HG03108 (cell line): ENCODE results near the gene VSIR.

Experiments used
- ATAC-seq: cut with Tn5 transposase; IDR thresholded peaks from one replicate; pipeline ENCODE4 v1.9.1; 2021; ENCODE audit warnings: moderate library complexity; ENCODE audit not compliant: unreplicated experiment

VSIR gene

DNA sequence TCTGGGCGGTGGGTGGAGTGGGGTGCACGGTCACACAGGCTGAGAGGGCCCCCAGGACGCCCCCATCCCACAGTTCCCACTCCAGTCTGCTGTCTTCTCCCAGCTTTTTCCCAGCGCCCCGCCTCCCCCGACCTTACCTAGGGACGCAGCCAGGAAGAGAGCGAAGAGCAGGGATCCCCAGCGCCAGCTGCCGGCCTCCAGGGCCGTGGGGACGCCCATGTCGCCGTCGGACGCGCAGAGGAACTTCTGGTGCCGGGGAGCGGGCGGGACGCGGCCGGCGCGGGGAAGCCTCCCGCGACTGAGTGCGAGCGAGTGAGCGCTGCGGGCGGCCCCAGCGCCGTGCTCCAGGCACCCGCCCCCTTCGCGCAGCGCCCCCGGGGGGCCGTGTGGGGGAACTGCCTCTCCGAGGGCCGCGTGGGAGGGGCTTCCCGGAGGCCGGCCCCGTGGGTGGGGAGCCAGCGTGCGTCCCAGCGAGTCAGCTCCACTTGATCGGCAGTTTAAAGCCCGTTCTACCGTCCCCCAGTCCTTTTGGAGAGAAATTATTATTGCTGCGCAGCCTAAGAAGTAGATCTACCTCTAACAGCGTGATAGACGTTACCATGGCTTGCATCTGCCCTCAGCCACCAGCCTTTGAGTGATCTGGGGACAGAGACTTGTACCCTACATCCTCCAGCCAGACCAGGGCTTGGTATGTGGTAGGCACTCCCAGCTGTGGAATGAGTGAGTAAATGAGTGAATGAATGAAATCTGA, at the start of gene VSIR:
Gene VSIR, minus strand, starts transcription at position 300 of the 751 bp plus-strand sequence. Its CDS starts 81 bp downstream, at position 219.
- peak; percentile 59 for ATAC-seq

DNA sequence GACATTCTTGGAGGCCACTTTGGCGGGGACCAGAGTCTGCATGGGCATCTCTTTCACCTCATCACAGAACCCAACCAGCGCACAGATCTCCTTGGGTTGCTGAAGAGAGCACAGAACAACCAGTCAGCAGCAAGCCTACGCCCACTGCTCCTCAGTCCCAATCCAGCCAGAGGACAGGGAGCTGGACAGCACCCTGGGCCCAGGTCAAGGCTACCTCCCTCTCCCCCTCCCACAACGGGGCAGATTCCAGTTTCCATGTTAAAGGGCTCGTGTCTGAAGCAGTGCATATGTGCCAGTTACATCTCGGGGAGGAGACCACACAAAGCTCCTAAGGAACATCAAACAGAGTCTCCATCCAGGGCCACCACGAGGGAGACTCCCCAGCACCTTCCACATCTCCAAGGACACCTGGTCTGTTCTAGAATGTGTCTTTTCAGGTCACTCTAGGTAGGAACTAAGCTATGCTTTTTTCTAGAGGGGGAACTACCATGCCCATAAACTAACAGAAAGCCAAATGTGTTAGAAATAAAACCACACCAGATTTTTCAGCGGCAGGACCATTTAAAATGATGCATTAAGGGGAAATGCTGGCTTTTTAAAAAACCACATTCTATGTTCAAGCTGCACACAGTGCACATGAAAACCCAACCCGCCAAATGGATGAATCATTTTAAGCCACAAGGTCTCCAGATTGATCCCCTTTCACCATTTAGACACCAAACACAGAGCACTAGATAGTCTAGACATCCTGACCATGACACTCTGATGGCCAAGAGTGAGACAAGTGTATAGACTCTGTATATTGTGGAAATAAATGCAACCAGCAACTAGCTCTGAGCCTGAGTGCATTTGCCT, 48.8 kb upstream of the VSIR start:
- ATAC-seq = no peak

DNA sequence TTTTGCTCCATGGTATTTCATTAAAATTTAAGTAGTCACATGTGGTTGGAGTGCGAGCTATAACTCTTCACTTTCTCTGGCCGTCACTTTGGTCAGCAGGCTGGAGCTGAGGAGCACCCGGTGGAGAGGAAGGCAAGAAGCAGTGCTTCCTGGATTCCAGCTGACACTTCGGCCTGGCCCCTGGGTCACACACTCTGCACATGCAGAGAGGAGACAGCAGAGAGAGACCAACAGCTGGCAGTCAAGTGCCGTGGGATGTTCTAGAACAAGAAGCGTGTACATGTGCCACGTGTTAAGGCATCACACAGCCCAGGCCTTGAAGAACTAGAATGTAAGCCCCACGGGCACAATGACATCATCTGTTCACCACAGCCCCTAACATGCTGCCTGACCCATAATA, 47.6 kb upstream of the VSIR start:
- ATAC-seq = no peak

DNA sequence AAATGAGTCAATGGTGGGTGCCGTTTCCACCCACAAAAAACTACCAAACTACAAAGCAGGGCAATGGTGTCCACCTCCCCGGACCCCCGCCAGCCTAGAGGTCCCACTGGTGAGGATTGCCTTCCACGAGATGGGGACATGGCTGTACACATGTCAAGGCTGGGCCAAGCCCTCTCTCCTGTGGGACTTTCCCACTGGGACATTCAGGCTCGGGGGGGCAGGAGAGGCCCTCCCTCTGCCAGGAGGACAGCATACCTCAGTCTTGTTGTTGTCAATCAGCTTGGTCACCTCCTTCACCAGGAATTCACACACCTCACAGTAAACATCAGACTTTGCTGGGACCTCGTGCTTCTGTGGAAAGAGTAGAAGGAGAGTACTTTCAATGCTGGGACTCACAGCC, 46.7 kb upstream of the VSIR start:
- no peak for ATAC-seq

DNA sequence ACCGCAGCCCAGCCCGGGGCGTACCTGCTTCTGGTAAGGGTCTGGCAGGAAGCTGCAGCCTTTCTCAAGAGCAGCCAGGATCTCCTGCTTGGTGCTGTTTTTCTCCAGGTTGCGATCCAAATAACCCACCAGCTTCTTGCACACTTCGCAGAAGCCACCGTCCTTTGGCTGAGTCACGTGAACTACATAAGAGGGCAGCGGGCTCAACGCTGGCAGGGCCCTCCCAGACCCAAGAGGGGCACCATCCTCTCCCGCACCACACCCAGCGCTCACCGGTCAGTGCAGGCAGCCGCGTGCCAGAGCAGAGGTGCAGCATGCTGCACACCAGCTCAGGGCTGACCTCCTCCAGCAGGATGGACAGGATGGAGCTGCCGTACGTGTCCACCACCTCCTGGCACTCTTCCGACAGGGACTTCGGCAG, 46.1 kb upstream of the VSIR start:
- ATAC-seq = no peak

DNA sequence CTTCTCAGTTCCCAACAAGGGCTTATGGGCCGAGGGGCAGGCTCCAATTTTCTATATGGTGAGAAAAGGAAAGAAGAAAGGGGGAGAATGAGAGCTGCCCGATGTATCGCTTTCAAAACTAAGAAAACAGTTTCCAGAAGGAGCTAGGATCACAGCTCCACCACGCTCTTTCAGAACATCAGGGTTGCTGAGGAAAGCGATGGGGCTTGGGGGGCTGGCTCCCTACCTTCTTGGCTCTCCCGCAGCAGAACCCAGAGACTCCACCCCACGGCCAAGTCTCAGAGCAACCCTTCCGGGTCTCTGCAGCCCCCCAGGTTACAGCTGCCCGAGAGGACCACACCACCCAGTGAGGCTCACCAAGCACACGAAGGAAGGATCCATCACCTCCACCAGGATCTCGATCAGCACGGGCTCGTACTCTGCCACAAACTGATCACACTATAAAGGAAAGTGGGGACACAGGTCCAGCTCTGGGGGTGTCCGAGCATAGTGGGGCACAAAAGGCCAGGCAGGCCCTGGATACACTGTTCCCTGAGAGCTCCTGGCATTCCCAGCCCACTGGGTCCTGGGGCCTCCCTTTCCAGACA, 45.4 kb upstream of the VSIR start:
- no peak for ATAC-seq

DNA sequence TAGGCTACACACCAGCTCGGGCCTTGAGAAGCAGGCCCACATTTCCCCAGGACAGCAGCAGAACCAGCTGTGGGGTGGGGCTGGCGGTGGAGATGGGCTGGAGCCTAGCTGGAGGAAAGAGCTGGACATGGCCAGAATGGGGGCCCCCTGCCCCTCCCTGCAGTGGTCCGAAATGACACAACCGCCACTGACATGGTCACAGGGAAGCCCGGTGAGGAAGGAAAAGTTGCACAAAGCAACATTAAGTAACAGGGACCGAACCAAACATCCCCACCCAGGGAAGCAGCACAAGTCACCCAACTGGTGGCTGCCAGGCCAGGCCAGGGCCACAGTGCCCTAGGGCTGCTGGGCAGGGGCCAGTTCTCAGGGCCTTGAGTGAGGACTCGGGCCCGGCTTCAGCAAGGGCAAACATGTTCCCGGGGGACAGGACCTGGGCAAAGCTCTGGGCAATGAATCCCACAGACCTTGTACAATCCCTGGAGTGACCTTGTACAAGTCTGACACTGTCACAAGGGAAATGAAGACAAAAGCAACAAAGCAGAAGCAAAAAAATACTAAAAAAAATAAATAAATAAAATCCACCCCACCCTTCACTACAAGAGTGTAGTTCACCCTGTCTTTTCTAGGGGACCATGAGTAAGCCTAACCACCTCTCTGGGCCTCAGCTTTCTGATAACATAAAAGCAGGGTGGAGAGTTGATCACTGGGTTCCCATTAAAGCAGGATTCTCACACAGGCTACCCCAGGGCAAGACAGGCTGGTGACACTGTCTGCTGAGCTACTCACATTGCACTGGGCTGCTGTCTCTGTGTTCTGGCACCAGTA, 44.7 kb upstream of the VSIR start:
- ATAC-seq = no peak

DNA sequence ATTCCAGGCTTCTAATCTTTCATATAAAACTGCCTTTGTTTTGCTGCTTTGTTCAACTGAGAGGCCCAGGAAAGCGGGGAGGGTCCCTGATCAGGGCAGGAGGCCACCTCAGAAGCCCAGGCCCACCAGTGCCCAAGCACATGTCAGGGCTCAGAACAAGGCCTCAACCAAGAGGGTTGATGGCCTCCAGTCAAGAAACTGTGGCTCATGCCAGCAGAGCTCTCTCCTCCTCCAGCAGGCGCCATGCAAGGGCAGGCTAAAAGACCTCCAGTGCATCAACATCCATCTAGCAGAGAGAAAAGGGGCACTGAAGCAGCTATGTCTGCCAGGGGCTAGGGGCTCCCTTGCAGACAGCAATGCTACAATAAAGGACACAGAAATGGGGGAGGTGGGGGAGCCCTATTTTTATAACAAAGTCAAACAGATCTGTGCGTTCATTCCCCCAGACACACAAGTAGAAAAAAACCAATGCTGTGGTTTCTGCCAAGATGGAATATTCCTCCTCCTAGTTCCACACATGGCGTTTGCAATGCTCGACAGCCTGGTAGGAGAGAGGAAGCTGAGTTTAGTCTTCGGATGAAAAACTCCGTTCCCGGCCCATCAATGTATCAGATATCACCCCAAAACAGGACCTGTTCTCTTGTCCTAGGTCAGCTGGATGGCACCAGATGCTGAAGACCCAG, 43.8 kb upstream of the VSIR start:
- no peak for ATAC-seq

DNA sequence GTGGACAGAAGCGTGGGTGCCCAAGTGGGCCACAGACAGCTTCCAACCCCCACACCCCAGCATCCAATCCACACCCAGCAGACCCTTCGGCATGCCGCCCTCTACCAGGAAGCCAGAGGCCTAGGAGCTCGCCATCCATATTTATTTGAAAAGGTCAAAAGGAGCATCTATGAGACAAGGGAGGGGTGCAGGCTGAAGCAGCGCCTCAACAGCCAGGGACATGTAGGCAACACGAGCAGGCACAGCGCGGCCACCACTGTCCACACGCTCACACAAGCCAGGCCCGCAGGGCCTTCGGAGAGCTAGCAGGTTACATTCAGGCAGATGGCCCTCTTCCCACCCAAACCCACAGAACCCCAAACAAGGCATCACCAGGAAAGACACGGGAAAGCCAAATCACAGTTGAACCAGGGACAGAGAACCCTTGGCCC, 43.1 kb upstream of the VSIR start:
- no peak for ATAC-seq

DNA sequence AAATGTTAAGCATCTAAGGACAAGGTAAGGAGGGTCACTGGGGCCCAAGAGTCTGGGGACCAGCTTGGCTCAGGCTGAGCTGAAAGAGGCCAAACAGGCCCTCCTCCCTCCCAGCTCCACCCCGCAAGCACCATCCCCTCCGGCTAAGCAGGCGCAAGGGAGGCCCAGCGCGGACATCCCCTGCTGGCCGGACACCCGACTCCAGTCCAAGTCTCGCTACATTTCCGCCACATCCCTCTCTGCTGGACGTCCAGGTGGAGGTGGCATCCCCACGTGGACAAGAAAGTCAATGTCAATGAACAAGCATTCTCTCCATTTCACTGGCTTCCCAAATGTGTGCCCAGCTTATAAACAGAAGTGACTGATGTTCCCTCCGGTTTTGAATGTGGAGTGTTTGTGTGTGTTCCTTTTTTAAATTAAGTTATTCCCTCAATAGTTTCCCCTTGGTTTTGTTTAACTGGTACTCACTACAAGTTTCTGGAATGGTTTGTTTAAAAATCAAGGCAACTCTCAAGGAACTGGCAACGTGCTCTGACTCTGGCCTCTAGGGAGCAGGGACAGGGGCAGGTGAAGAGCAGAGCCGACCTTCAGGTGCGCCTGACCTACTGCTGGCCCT, 42.3 kb upstream of the VSIR start:
- ATAC-seq = no peak

DNA sequence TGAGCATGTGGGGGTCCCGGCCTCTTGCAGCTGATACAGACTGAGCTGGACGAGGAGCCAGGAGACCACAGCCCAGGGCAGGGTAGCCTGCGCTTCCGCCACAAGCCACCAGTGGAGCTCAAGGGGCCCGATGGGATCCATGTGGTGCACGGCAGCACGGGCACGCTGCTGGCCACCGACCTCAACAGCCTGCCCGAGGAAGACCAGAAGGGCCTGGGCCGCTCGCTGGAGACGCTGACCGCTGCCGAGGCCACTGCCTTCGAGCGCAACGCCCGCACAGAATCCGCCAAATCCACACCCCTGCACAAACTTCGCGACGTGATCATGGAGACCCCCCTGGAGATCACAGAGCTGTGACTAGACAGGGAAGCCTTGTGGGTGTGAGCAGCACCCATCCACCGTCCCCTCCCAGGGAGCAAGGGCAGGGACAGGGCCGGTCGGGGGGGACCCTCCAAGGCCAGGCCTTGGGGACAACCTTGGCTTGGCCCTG, 41.6 kb upstream of the VSIR start:
- no peak for ATAC-seq

DNA sequence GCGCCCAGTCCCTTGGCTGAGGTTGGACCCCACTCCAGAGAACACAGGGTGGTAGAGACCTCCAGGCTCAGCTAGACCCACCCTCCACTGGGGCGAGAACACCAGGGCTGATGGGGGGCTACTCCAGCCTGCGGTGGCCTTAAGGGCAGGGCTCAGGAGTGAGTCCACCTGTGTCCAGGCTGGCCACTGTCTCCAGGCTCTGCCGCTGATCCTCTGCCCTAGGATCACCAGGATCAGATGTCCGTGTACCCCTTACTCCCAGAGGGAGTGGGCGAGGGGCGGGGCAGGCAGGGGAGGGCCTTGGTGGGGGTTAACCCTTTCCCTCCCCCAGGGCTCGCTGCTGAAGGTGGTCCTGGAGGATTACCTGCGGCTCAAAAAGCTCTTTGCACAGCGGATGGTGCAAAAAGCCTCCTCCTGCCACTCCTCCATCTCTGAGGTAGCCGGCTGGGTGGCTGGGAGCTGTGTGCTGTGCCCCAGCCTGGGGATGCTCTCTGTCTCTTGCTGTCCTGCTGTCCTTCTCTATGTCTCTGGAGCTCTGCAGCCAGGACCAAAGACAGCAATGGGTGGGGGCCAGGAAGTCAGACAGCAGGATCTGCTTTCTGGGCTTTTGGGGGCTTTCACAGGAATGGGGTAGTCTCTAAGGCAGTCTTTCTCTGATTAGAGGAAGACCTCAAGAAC, 39.7 kb upstream of the VSIR start:
- no peak for ATAC-seq

DNA sequence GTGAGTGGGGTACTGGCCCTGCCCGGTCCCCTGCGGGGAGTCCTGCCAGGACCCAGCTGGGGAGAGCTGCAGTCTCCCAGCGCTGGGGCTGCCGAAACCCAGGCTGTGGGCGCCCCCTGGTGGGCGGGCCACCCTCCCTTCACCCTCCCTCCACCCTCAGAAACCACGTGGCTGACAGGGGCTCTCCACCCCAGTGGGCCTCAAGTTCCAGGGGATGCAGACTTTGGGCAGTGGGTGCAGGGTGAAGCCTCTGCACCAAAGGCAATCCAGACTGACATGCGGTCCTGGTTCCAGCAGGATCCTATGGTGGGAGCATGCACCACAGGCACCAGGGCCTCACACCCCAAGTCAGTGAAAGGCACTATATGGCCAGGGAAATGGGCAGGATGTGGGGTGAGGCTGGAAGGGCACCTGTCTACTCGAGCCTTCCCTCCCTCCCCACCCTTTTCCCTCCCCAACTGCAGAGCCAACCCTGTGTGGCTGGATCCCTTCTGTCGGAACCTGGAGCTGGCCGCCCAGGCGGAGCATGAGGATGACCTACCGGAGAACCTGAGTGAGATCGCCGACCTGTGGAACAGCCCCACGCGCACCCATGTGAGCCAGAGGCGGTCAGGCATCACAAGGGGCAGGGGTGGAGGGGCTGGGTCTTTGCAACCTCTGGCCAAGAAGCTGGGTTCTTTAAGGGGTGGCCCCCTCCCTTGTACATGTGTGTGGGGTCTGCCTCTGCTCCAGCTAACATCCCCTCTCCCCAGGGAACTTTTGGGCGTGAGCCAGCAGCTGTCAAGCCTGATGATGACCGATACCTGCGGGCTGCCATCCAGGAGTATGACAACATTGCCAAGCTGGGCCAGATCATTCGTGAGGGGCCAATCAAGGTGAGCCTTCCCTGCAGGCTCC, 38.9 kb upstream of the VSIR start:
- peak; percentile 76 for ATAC-seq

DNA sequence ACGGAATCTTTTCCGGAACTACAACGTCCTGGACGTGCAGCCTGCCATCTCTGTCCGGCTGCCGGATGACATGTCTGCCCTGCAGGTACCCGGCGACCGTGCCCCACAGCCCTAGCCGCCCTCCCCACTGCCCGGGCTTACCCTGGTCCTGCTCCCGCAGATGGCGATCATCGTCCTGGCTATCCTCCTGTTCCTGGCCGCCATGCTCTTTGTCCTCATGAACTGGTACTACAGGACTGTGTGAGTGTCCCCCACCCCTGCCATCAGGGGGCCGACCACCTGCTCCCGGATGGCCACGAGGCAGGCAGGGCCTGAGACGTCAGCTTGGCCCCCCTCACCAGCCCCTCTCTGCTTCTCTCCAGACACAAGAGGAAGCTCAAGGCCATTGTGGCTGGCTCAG, 38.0 kb upstream of the VSIR start:
- no peak for ATAC-seq

DNA sequence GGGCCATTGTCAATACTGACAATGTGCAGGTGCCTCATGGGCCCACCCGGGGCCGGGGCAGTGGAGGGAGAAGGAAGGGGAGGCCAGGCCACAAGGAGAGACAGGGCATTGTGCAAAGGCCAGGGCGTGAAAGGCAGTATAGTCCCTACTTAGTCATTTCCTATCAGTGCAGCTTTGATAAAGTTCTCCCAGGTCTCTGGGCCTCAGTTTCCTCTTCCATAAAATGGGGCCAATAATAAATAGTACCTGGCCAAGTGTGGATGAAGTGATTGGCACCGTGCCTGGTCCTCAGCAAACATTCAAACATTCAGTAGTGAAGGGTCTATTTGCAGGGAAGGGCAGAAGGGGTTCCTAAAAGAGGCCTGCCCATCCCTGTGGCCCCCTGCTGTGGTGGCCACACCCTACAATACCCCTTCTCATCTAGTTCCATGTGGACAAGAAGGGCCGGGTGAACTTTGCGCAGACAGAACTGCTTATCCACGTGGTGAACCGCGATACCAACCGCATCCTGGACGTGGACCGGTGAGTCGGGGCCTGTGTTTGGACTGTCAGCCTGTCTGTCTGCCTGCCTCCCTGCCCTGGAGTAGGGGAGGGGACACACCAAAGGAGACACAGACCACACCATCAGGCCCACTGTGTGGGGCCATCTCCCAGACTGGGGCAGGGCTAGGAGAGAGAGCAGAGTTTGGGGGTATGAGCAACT, 36.9 kb upstream of the VSIR start:
- no peak for ATAC-seq

DNA sequence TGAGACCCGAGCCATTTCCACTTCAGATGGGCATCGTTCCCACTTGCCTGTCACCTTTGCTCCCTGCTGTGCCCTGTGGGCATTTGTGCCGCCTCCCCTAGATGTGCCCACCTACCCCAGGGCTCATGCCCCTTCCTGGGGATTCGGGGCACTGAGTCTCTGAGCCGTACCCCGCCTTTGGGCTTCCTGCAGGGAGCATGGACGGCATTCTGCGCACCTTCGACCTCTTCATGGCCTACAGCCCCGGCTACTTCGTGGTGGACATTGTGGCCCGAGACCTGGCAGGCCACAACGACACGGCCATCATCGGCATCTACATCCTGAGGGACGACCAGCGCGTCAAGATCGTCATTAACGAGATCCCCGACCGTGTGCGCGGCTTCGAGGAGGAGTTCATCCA, 36.3 kb upstream of the VSIR start:
- ATAC-seq = no peak
